ENCODE results near the gene CEND1.

DNA sequence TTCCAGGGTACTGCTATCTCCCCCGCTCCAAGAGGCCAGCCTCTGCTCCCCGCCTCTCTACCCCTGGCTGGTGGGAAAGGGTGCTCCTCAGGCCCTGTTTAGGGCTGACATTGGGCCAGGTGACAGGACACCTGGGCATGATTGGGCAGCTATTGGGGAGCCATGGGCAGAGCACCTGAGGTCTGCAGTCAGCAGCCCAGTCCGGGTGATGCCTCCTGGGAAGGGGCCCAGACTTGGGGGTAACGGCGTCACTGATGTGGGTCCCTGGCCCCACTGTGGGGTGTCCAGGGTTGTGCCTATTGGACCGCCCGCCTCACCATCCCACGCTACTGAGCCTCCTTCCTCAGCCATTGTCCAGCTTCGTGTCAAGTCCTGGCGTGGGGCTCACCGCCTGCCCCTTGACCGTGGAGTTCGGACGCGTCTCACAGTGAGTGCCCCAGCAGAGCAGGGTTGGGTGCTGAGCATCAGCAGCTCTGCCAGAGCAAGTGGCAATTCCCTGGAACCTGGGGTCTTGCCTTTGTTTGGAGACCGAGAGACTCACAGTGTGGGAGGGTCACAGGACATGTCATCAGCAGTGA is 9.8 kb downstream of the CEND1 start:
- TF ChIP-seq, protein P1, sequence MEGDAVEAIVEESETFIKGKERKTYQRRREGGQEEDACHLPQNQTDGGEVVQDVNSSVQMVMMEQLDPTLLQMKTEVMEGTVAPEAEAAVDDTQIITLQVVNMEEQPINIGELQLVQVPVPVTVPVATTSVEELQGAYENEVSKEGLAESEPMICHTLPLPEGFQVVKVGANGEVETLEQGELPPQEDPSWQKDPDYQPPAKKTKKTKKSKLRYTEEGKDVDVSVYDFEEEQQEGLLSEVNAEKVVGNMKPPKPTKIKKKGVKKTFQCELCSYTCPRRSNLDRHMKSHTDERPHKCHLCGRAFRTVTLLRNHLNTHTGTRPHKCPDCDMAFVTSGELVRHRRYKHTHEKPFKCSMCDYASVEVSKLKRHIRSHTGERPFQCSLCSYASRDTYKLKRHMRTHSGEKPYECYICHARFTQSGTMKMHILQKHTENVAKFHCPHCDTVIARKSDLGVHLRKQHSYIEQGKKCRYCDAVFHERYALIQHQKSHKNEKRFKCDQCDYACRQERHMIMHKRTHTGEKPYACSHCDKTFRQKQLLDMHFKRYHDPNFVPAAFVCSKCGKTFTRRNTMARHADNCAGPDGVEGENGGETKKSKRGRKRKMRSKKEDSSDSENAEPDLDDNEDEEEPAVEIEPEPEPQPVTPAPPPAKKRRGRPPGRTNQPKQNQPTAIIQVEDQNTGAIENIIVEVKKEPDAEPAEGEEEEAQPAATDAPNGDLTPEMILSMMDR (IDR thresholded peaks at IDR 0.05; ENCODE audit: poor library complexity) = no peak
- TF ChIP-seq EZH2 (IDR thresholded peaks at IDR 0.05; ENCODE audit: borderline replicate concordance) = no peak

Data from hepatocyte (in vitro differentiated cells).